H9 (cell line): ENCODE results near the gene MORN3. TPM values are rescaled to one million over a fixed set of nuclear protein-coding genes. Genes with fewer than 3 reads are reported as not detected.
A peak's percentile ranks its signal among the peaks of the same experiment; 100 is the strongest.

ENCODE experiments used
- DNase-seq: peaks from one replicate; pipeline ENCODE4 v3.0.0-alpha.2; 2017
- H2AFZ ChIP-seq: one replicate; pipeline ENCODE4 v1.6.1; 2013; ENCODE audit warnings: mild to moderate bottlenecking, low read length, control low read depth, moderate library complexity
- H2AK5ac ChIP-seq: 2 replicates; pipeline ENCODE4 v1.6.1; 2013; ENCODE audit warnings: low read length, control low read depth, mixed read lengths; ENCODE audit not compliant: insufficient read length
- H2BK120ac ChIP-seq: one replicate; pipeline ENCODE4 v1.6.1; 2013; ENCODE audit warnings: low read depth, mild to moderate bottlenecking, low read length, control low read depth, inconsistent platforms; ENCODE audit not compliant: poor library complexity, severe bottlenecking
- H2BK12ac ChIP-seq: 2 replicates; pipeline ENCODE4 v1.6.1; 2013; ENCODE audit warnings: low read length, control low read depth, mixed read lengths, low read depth; ENCODE audit not compliant: insufficient read length
- H2BK15ac ChIP-seq: 2 replicates; pipeline ENCODE4 v1.6.1; 2013; ENCODE audit warnings: low read depth, low read length, control low read depth
- H2BK20ac ChIP-seq: one replicate; pipeline ENCODE4 v1.6.1; 2013; ENCODE audit warnings: low read depth, mild to moderate bottlenecking, low read length, control low read depth, inconsistent platforms; ENCODE audit not compliant: poor library complexity, severe bottlenecking
- H2BK5ac ChIP-seq: 2 replicates; pipeline ENCODE4 v1.6.1; 2013; ENCODE audit warnings: low read length, control low read depth, mixed read lengths; ENCODE audit not compliant: insufficient read length
- H3K14ac ChIP-seq: 2 replicates; pipeline ENCODE4 v1.6.1; 2013; ENCODE audit warnings: low read length, control low read depth; ENCODE audit not compliant: insufficient read depth
- H3K18ac ChIP-seq: 2 replicates; pipeline ENCODE4 v1.6.1; 2013; ENCODE audit warnings: low read depth, mild to moderate bottlenecking, mixed read lengths, low read length, control low read depth; ENCODE audit not compliant: insufficient read length
- H3K23ac ChIP-seq: 2 replicates; pipeline ENCODE4 v1.6.1; 2013; ENCODE audit warnings: low read length, control low read depth, mixed read lengths, low read depth; ENCODE audit not compliant: insufficient read length
- H3K23me2 ChIP-seq: 2 replicates; pipeline ENCODE4 v1.6.1; 2013; ENCODE audit warnings: low read depth, mild to moderate bottlenecking, mixed read lengths, low read length, control low read depth; ENCODE audit not compliant: insufficient read length, poor library complexity, severe bottlenecking
- H3K27ac ChIP-seq: 2 replicates; pipeline ENCODE4 v1.5.1; 2013; ENCODE audit warnings: low read length, control low read depth, mixed read lengths, low read depth; ENCODE audit not compliant: insufficient read length
- H3K27me3 ChIP-seq: 2 replicates; pipeline ENCODE4 v1.6.1; 2013; ENCODE audit warnings: low read length, control low read depth, inconsistent platforms; ENCODE audit not compliant: insufficient read depth
- H3K4ac ChIP-seq: 2 replicates; pipeline ENCODE4 v1.6.1; 2013; ENCODE audit warnings: low read depth, mild to moderate bottlenecking, control low read depth, inconsistent platforms, low read length, moderate library complexity
- H3K4me1 ChIP-seq: 2 replicates; pipeline ENCODE4 v1.6.1; 2013; ENCODE audit warnings: low read length, control low read depth, inconsistent platforms; ENCODE audit not compliant: insufficient read depth
- H3K4me2 ChIP-seq: 2 replicates; pipeline ENCODE4 v1.6.1; 2013; ENCODE audit warnings: low read length, control low read depth, mixed read lengths; ENCODE audit not compliant: insufficient read length, insufficient read depth
- H3K56ac ChIP-seq: 2 replicates; pipeline ENCODE4 v1.6.1; 2013; ENCODE audit warnings: low read depth, mild to moderate bottlenecking, mixed read lengths, low read length, control low read depth; ENCODE audit not compliant: insufficient read length
- H3K79me1 ChIP-seq: 2 replicates; pipeline ENCODE4 v1.6.1; 2013; ENCODE audit warnings: low read depth, mild to moderate bottlenecking, moderate library complexity, low read length, control low read depth, inconsistent platforms; ENCODE audit not compliant: insufficient read depth, poor library complexity, severe bottlenecking
- H3K79me2 ChIP-seq: 2 replicates; pipeline ENCODE4 v1.6.1; 2013; ENCODE audit warnings: low read length, control low read depth, inconsistent platforms; ENCODE audit not compliant: insufficient read depth
- H3K9ac ChIP-seq: 2 replicates; pipeline ENCODE4 v1.6.1; 2013; ENCODE audit warnings: low read length, control low read depth, mixed read lengths; ENCODE audit not compliant: insufficient read length; ENCODE audit errors: extremely low read depth
- H3K9me3 ChIP-seq: one replicate; pipeline ENCODE4 v1.6.1; 2013; ENCODE audit warnings: low read depth, low read length, inconsistent platforms; ENCODE audit not compliant: control insufficient read depth
- H3T11ph ChIP-seq: one replicate; pipeline ENCODE4 v1.6.1; 2013; ENCODE audit warnings: mild to moderate bottlenecking, low read length, control low read depth, inconsistent platforms
- H4K20me1 ChIP-seq: one replicate; pipeline ENCODE4 v1.6.1; 2013; ENCODE audit not compliant: control insufficient read depth, insufficient read length, insufficient read depth
- H4K5ac ChIP-seq: 2 replicates; pipeline ENCODE4 v1.6.1; 2013; ENCODE audit warnings: low read depth, mild to moderate bottlenecking, mixed read lengths, low read length, control low read depth; ENCODE audit not compliant: insufficient read length
- H4K8ac ChIP-seq: replicated peaks from 2 replicates; pipeline ENCODE4 v1.6.1; 2013; ENCODE audit warnings: low read length, control low read depth, mixed read lengths, low read depth; ENCODE audit not compliant: insufficient read length
- H4K91ac ChIP-seq: 2 replicates; pipeline ENCODE4 v1.6.1; 2013; ENCODE audit warnings: low read depth, mild to moderate bottlenecking, moderate library complexity, mixed read lengths, low read length, control low read depth; ENCODE audit not compliant: insufficient read length
- H3K27ac Mint-ChIP-seq, 3 experiments: 2 replicates in 2 of 3; 3 replicates in 1 of 3; pipeline ENCODE4 v1.8.0; 2020 to 2021; ENCODE audit warnings: mixed read lengths in 3 of 3, mild to moderate bottlenecking in 1 of 3, moderate library complexity in 1 of 3
- H3K27me3 Mint-ChIP-seq: 2 replicates; pipeline ENCODE4 v1.8.0; 2021; ENCODE audit warnings: low read depth, mild to moderate bottlenecking, moderate library complexity, mixed read lengths
- H3K36me3 Mint-ChIP-seq, 3 experiments: 2 replicates in 2 of 3; 3 replicates in 1 of 3; pipeline ENCODE4 v1.8.0; 2020 to 2021; ENCODE audit warnings: low read depth in 3 of 3, mixed read lengths in 3 of 3; ENCODE audit not compliant: insufficient read depth in 1 of 3
- H3K4me1 Mint-ChIP-seq, 2 experiments: 2 replicates each; pipeline ENCODE4 v1.8.0; 2020; ENCODE audit warnings: mixed read lengths in 2 of 2
- H3K4me3 Mint-ChIP-seq, 2 experiments: 2 replicates in 1 of 2; 3 replicates in 1 of 2; pipeline ENCODE4 v1.8.0; 2020 to 2021; ENCODE audit warnings: mild to moderate bottlenecking in 2 of 2, mixed read lengths in 2 of 2, moderate library complexity in 1 of 2
- H3K9me3 Mint-ChIP-seq, 2 experiments: 2 replicates in 1 of 2; 3 replicates in 1 of 2; pipeline ENCODE4 v1.8.0; 2020; ENCODE audit warnings: mild to moderate bottlenecking in 2 of 2, mixed read lengths in 2 of 2, moderate library complexity in 1 of 2
- CTCF ChIP-seq: fragments of 200-600 bp; sonication (generic); conservative IDR thresholded peaks from 3 replicates; pipeline ENCODE4 v1.8.0; 2021; ENCODE audit warnings: antibody characterized with exemption, mild to moderate bottlenecking
- WGBS: extraction: QIAGEN DNeasy Blood & Tissue Kit; methylation state at CpG from one replicate; pipeline ENCODE4 v1.1.7; 2013; ENCODE audit warnings: missing lambda C conversion rate, low lambda C conversion rate, mixed read lengths; ENCODE audit not compliant: insufficient read length; ENCODE audit errors: extremely low coverage; 5-methylcytosine and 5-hydroxymethylcytosine counted together
- total RNA-seq: library from RNA; stranded (reverse); gene quantifications from 2 replicates; pipeline ENCODE4 v1.2.1, GENCODE V29; 2021

MORN3 gene
- total RNA-seq, 1 experiment from 2014 or later, result 0.37 TPM

- Histone ChIP-seq H3K4me1 (peaks cover 2% of the 10 kb centered on the region; the same call in 1 of the 2 replicates), H2BK15ac (no peak overlapping the region), H3T11ph (no peak overlapping the region), H2BK12ac (no peak overlapping the region), H3K79me1 (peaks cover 8% of the 10 kb centered on the region), H4K91ac (no peak overlapping the region), H3K4me2 (no peak overlapping the region), H2AFZ (no peak overlapping the region), H2BK5ac (no peak overlapping the region), H3K4ac (no peak overlapping the region), H2BK120ac (no peak overlapping the region), H3K79me2 (peaks cover 1% of the 10 kb centered on the region; the same call in 1 of the 2 replicates), H3K23me2 (no peaks in the 10 kb centered on the region), H2BK20ac (no peak overlapping the region), H3K14ac (no peak overlapping the region), H4K5ac (no peak overlapping the region), H3K9me3 (no peaks in the 10 kb centered on the region), H3K18ac (no peak overlapping the region), H3K23ac (no peak overlapping the region), H3K56ac (no peak overlapping the region), H4K20me1 (no peaks in the 10 kb centered on the region), H4K8ac (no peak overlapping the region), H3K27ac (no peak overlapping the region), H2AK5ac (no peak overlapping the region), H3K9ac (no peak overlapping the region), H3K27me3 (no peaks in the 10 kb centered on the region)
- Mint-ChIP-seq H3K27me3 (no peaks in the 10 kb centered on the region), H3K4me1 (peaks cover 22% of the 10 kb centered on the region in 2 experiments), H3K9me3 (no peaks in the 10 kb centered on the region), H3K27ac (no peak overlapping the region), H3K4me3 (no peak overlapping the region), H3K36me3 (peaks cover 6 to 25% (median 15%) of the 10 kb centered on the region in 3 experiments; a peak in 6 of 7 replicates)
- DNase-seq, result peak; percentile 43
- no CpG with 5 or more reads among the region's 3 CpGs for WGBS
- TF ChIP-seq CTCF, result no peak
These were observed 49.3 kb upstream of the MORN3 start for GRCh38 chr12:121718653-121719239.
